Neural progenitor cell (in vitro differentiated cells): Measurements from ENCODE around the gene TIGD4. TPM values are rescaled to one million over a fixed set of nuclear protein-coding genes. Genes with fewer than 3 reads are reported as not detected.

ENCODE experiments used
- DNase-seq: peaks from one replicate; pipeline ENCODE4 v3.0.0-alpha.2; 2016; ENCODE audit warnings: low spot score
- H2AFZ ChIP-seq: fragments of 200-600 bp; sonication (generic); replicated peaks from 2 replicates; pipeline ENCODE4 v1.6.1; 2016; ENCODE audit warnings: antibody characterized with exemption
- H3F3A ChIP-seq: fragments of 200-600 bp; sonication (generic); 2 replicates; pipeline ENCODE4 v1.6.1; 2016; ENCODE audit warnings: antibody characterized with exemption, low read depth
- H3K27ac ChIP-seq: fragments of 200-600 bp; sonication (generic); 2 replicates; pipeline ENCODE4 v1.5.1; 2016; ENCODE audit warnings: mild to moderate bottlenecking
- H3K27me3 ChIP-seq: fragments of 200-600 bp; sonication (generic); 2 replicates; pipeline ENCODE4 v1.6.1; 2016; ENCODE audit warnings: mild to moderate bottlenecking, moderate library complexity
- H3K36me3 ChIP-seq: fragments of 200-600 bp; sonication (generic); 2 replicates; pipeline ENCODE4 v1.5.1; 2016
- H3K4me1 ChIP-seq: fragments of 200-600 bp; sonication (generic); 2 replicates; pipeline ENCODE4 v1.6.1; 2016; ENCODE audit warnings: mixed run types
- H3K4me2 ChIP-seq: fragments of 200-600 bp; sonication (generic); 2 replicates; pipeline ENCODE4 v1.6.1; 2016
- H3K4me3 ChIP-seq: fragments of 200-600 bp; sonication (generic); 2 replicates; pipeline ENCODE4 v1.5.1; 2016
- H3K79me2 ChIP-seq: fragments of 200-600 bp; sonication (generic); 2 replicates; pipeline ENCODE4 v1.6.1; 2016; ENCODE audit warnings: low read depth
- H3K9ac ChIP-seq: fragments of 200-600 bp; sonication (generic); 2 replicates; pipeline ENCODE4 v1.6.1; 2016
- H3K9me3 ChIP-seq: fragments of 200-600 bp; sonication (generic); 2 replicates; pipeline ENCODE4 v1.5.1; 2016; ENCODE audit warnings: low read depth
- H4K20me1 ChIP-seq: fragments of 200-600 bp; sonication (generic); 2 replicates; pipeline ENCODE4 v1.6.1; 2016; ENCODE audit warnings: low read depth
- H3K27ac Mint-ChIP-seq: 3 replicates; pipeline ENCODE4 v1.8.0; 2021; ENCODE audit warnings: mixed read lengths
- H3K27me3 Mint-ChIP-seq: 2 replicates; pipeline ENCODE4 v1.8.0; 2022; ENCODE audit warnings: low read depth, mild to moderate bottlenecking, inconsistent platforms, moderate library complexity, mixed read lengths; ENCODE audit not compliant: insufficient read depth
- H3K36me3 Mint-ChIP-seq: 3 replicates; pipeline ENCODE4 v1.8.0; 2021; ENCODE audit warnings: mixed read lengths
- H3K4me1 Mint-ChIP-seq: 3 replicates; pipeline ENCODE4 v1.8.0; 2021; ENCODE audit warnings: mixed read lengths
- H3K4me3 Mint-ChIP-seq: 3 replicates; pipeline ENCODE4 v1.8.0; 2021; ENCODE audit warnings: mild to moderate bottlenecking, moderate library complexity, mixed read lengths
- H3K9me3 Mint-ChIP-seq: 3 replicates; pipeline ENCODE4 v1.8.0; 2020; ENCODE audit warnings: mixed read lengths
- EZH2 ChIP-seq: fragments of 200-600 bp; sonication (generic); IDR thresholded peaks from 2 replicates; pipeline ENCODE4 v1.6.1; 2017; ENCODE audit warnings: antibody characterized with exemption, mild to moderate bottlenecking, moderate library complexity
- EZH2phosphoT487 ChIP-seq: fragments of 200-600 bp; sonication (generic); IDR thresholded peaks from 2 replicates; pipeline ENCODE4 v1.6.1; 2017; ENCODE audit warnings: antibody characterized with exemption
- total RNA-seq: library from RNA; depleted of rRNA; stranded (reverse); fragments of >200 nt; gene quantifications from 2 replicates; pipeline ENCODE4 v1.2.3, GENCODE V29; 2015; ENCODE audit warnings: low replicate concordance
- TF ChIP-seq, protein P1 (sequence below): fragments of 200-600 bp; sonication (generic); IDR thresholded peaks from 2 replicates; pipeline ENCODE4 v1.5.1; 2017; ENCODE audit warnings: antibody characterized with exemption, mild to moderate bottlenecking

Gene TIGD4
- 3.6 and 4.1 TPM in 2 replicates for total RNA-seq

GRCh38 chr4:152779513-152780266, at the start of gene TIGD4, which contains the start of gene ARFIP1:
TSS of gene TIGD4 (minus strand) at chr4:152779730. CDS start at chr4:152771004, 8,726 bp downstream.
TSS of gene ARFIP1 (plus strand) at chr4:152779954. CDS start at chr4:152829634, 49,680 bp downstream.
- H2AFZ ChIP-seq = peak within 1 kb of the TSS; percentile 95
- Mint-ChIP-seq H3K36me3 (no peaks in the 10 kb centered on the region), H3K4me1 (peaks cover 37% of the 10 kb centered on the region), H3K27ac (peak within 1 kb of the TSS; percentile 96), H3K4me3 (peak within 1 kb of the TSS; percentile 94), H3K9me3 (peaks cover 3% of the 10 kb centered on the region), H3K27me3 (no peaks in the 10 kb centered on the region)
- peaks cover 11% of the 10 kb centered on the region for H3K4me1 ChIP-seq
- peaks cover 70% of the 10 kb centered on the region for H3K79me2 ChIP-seq
- H3K9me3 ChIP-seq = no peaks in the 10 kb centered on the region
- H3F3A ChIP-seq = peaks cover 22% of the 10 kb centered on the region
- H3K4me2 ChIP-seq = peak within 1 kb of the TSS; percentile 83
- DNase-seq = peak; percentile 99
- no peaks in the 10 kb centered on the region for H3K27me3 ChIP-seq
- peak within 1 kb of the TSS; percentile 78 for H3K9ac ChIP-seq
- peak within 1 kb of the TSS; percentile 95 for H3K27ac ChIP-seq
- peaks cover 37% of the 10 kb centered on the region for H4K20me1 ChIP-seq
- peak within 1 kb of the TSS; percentile 82 for H3K4me3 ChIP-seq
- no peaks in the 10 kb centered on the region for H3K36me3 ChIP-seq
- TF ChIP-seq EZH2phosphoT487 = peak; percentile 26
- TF ChIP-seq, protein P1, sequence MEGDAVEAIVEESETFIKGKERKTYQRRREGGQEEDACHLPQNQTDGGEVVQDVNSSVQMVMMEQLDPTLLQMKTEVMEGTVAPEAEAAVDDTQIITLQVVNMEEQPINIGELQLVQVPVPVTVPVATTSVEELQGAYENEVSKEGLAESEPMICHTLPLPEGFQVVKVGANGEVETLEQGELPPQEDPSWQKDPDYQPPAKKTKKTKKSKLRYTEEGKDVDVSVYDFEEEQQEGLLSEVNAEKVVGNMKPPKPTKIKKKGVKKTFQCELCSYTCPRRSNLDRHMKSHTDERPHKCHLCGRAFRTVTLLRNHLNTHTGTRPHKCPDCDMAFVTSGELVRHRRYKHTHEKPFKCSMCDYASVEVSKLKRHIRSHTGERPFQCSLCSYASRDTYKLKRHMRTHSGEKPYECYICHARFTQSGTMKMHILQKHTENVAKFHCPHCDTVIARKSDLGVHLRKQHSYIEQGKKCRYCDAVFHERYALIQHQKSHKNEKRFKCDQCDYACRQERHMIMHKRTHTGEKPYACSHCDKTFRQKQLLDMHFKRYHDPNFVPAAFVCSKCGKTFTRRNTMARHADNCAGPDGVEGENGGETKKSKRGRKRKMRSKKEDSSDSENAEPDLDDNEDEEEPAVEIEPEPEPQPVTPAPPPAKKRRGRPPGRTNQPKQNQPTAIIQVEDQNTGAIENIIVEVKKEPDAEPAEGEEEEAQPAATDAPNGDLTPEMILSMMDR = peak; percentile 49
- TF ChIP-seq EZH2 = no peak

DNA sequence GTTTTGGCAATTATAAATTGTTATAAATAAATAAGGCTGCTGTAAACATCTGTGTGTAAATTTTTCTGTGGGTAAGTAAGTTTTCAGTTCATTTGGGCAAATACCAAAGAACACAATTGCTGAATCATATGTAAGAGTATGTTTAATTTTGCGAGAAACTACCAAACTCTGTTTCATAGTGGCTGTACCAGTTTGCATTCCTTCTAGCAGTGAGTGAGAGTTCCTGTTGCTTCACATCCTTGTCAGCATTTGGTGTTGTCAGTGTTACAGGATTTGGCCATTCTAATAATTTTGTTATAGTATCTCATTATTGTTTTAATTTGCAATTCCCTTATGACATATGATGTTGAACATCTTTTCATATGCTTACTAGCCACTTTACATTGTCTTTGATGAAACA, 48.6 kb upstream of the TIGD4 start:
- H3K4me1 Mint-ChIP-seq = no peaks in the 10 kb centered on the region
- no peaks in the 10 kb centered on the region for H3K9me3 ChIP-seq
- no peaks in the 10 kb centered on the region for H3K27me3 Mint-ChIP-seq
- no peak for DNase-seq
- TF ChIP-seq EZH2phosphoT487 = no peak
- no peak for TF ChIP-seq EZH2
- TF ChIP-seq, protein P1 = no peak
- no peaks in the 10 kb centered on the region for H4K20me1 ChIP-seq
- H2AFZ ChIP-seq = no peak overlapping the region
- peaks cover 17% of the 10 kb centered on the region for H3K9me3 Mint-ChIP-seq
- H3K36me3 Mint-ChIP-seq = peaks cover 25% of the 10 kb centered on the region
- peaks cover 3% of the 10 kb centered on the region for H3K79me2 ChIP-seq
- H3K36me3 ChIP-seq = peaks cover 13% of the 10 kb centered on the region
- H3K4me3 ChIP-seq = no peak overlapping the region
- no peaks in the 10 kb centered on the region for H3K4me1 ChIP-seq
- no peak overlapping the region for H3K9ac ChIP-seq
- no peak overlapping the region for H3K4me3 Mint-ChIP-seq
- no peak overlapping the region for H3K27ac Mint-ChIP-seq
- no peaks in the 10 kb centered on the region for H3K27me3 ChIP-seq
- no peaks in the 10 kb centered on the region for H3F3A ChIP-seq
- no peak overlapping the region for H3K27ac ChIP-seq
- H3K4me2 ChIP-seq = no peak overlapping the region

DNA sequence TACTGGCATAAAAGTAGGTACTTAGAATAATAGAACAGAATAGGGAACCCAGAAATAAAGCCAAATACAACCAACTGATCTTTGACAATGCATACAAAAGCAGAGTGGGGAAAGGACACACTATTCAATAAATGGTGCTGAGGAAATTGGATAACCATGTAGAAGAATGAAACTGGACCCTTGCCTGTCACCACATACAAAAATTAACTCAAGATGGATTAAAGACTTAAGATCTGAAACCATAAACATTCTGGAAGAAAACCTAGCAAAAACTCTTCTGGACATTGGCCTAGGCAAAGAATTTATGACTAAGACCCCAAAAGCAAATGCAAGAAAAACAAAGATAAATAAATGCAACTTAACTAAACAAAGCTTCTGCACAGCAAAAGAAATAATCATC, 45.8 kb upstream of the TIGD4 start:
- Histone ChIP-seq H3K27ac (no peak overlapping the region), H3K79me2 (peaks cover 3% of the 10 kb centered on the region), H3F3A (no peaks in the 10 kb centered on the region), H3K27me3 (no peaks in the 10 kb centered on the region), H4K20me1 (no peaks in the 10 kb centered on the region), H3K4me2 (no peak overlapping the region), H2AFZ (no peak overlapping the region), H3K36me3 (peaks cover 9% of the 10 kb centered on the region), H3K4me3 (no peak overlapping the region), H3K9ac (no peak overlapping the region), H3K4me1 (no peaks in the 10 kb centered on the region), H3K9me3 (peaks cover 5% of the 10 kb centered on the region)
- no peak overlapping the region for H3K4me3 Mint-ChIP-seq
- H3K9me3 Mint-ChIP-seq = peaks cover 31% of the 10 kb centered on the region
- H3K27me3 Mint-ChIP-seq = no peaks in the 10 kb centered on the region
- H3K36me3 Mint-ChIP-seq = peaks cover 15% of the 10 kb centered on the region
- DNase-seq = no peak
- H3K4me1 Mint-ChIP-seq = no peaks in the 10 kb centered on the region
- no peak overlapping the region for H3K27ac Mint-ChIP-seq
- no peak for TF ChIP-seq EZH2phosphoT487
- TF ChIP-seq EZH2 = no peak
- TF ChIP-seq, protein P1 = no peak
